ENCODE results near the gene TBC1D2.

TBC1D2 gene

GRCh38 chr9:98255578-98256296 is at the start of gene TBC1D2:
Gene TBC1D2, minus strand, starts transcription at chr9:98255649. Its CDS starts 108 bp downstream, at chr9:98255541.
- H3K36me3 ChIP-seq (ENCODE audit: insufficient read depth, low read length) = no peaks in the 10 kb centered on the region
- no peaks in the 10 kb centered on the region for H3K9me3 ChIP-seq (ENCODE audit: insufficient read depth, low read length, severe bottlenecking)
- H3K9ac ChIP-seq (ENCODE audit: low read depth, low read length) = peak within 1 kb of the TSS; percentile 95
- no peaks in the 10 kb centered on the region for H4K20me1 ChIP-seq (ENCODE audit: insufficient read depth, low read length)
- ATAC-seq (ENCODE audit: insufficient read depth, low read depth) = peak; percentile 83
- TF ChIP-seq CTCF (IDR thresholded peaks at IDR 0.05; ENCODE audit: borderline replicate concordance, extremely low read depth, low read length, poor library complexity, severe bottlenecking) = peak; percentile 37
- no peak for TF ChIP-seq EZH2 (IDR thresholded peaks at IDR 0.05; ENCODE audit: borderline replicate concordance, low read depth, low read length, severe bottlenecking)
- peaks cover 7% of the 10 kb centered on the region for H3K27me3 ChIP-seq (ENCODE audit: insufficient read depth, low read length, poor library complexity)
- H3K79me2 ChIP-seq (ENCODE audit: insufficient read depth, low read length) = no peaks in the 10 kb centered on the region
- peak within 1 kb of the TSS; percentile 99 for H3K27ac ChIP-seq (ENCODE audit: low read length)
- peak within 1 kb of the TSS; percentile 72 for H3K4me2 ChIP-seq (ENCODE audit: insufficient read depth, low read length)
- H2AFZ ChIP-seq (ENCODE audit: low read depth, low read length) = peak within 1 kb of the TSS; percentile 100
- peak; percentile 93 for DNase-seq
- H3K4me1 ChIP-seq (ENCODE audit: insufficient read depth, low read length) = peaks cover 26% of the 10 kb centered on the region
- H3K4me3 ChIP-seq (ENCODE audit: low read depth in 1 of 2, low read length in 2 of 2) = peak within 1 kb of the TSS; percentile 95 to 99

GRCh38 chr9:98304381-98304780 is 48.9 kb upstream of the TBC1D2 start:
- no peak for ATAC-seq (ENCODE audit: insufficient read depth, low read depth)
- no peaks in the 10 kb centered on the region for H3K4me1 ChIP-seq (ENCODE audit: insufficient read depth, low read length)

GRCh38 chr9:98303633-98304125 is 48.2 kb upstream of the TBC1D2 start:
- DNase-seq (no peak), ATAC-seq (ENCODE audit: insufficient read depth, low read depth) (no peak)

More at GRCh38 chr9:98304381-98304780, 48.9 kb upstream of the TBC1D2 start:
- no peak overlapping the region for H2AFZ ChIP-seq (ENCODE audit: low read depth, low read length)
- no peak overlapping the region for H3K9ac ChIP-seq (ENCODE audit: low read depth, low read length)
- no peak overlapping the region for H3K4me3 ChIP-seq (ENCODE audit: low read depth in 1 of 2, low read length in 2 of 2)
- no peaks in the 10 kb centered on the region for H4K20me1 ChIP-seq (ENCODE audit: insufficient read depth, low read length)
- peaks cover 9% of the 10 kb centered on the region for H3K27me3 ChIP-seq (ENCODE audit: insufficient read depth, low read length, poor library complexity)
- no peaks in the 10 kb centered on the region for H3K36me3 ChIP-seq (ENCODE audit: insufficient read depth, low read length)
- no peak for DNase-seq
- H3K79me2 ChIP-seq (ENCODE audit: insufficient read depth, low read length) = no peaks in the 10 kb centered on the region
- H3K27ac ChIP-seq (ENCODE audit: low read length) = no peak overlapping the region
- no peak for TF ChIP-seq EZH2 (IDR thresholded peaks at IDR 0.05; ENCODE audit: borderline replicate concordance, low read depth, low read length, severe bottlenecking)
- no peak for TF ChIP-seq CTCF (IDR thresholded peaks at IDR 0.05; ENCODE audit: borderline replicate concordance, extremely low read depth, low read length, poor library complexity, severe bottlenecking)
- H3K9me3 ChIP-seq (ENCODE audit: insufficient read depth, low read length, severe bottlenecking) = no peaks in the 10 kb centered on the region
- no peak overlapping the region for H3K4me2 ChIP-seq (ENCODE audit: insufficient read depth, low read length)

More at GRCh38 chr9:98303633-98304125, 48.2 kb upstream of the TBC1D2 start:
- H3K27ac ChIP-seq (ENCODE audit: low read length) = no peak overlapping the region
- H3K4me1 ChIP-seq (ENCODE audit: insufficient read depth, low read length) = no peaks in the 10 kb centered on the region
- H3K4me3 ChIP-seq (ENCODE audit: low read depth in 1 of 2, low read length in 2 of 2) = no peak overlapping the region
- H3K4me2 ChIP-seq (ENCODE audit: insufficient read depth, low read length) = no peak overlapping the region
- no peak overlapping the region for H3K9ac ChIP-seq (ENCODE audit: low read depth, low read length)
- no peak overlapping the region for H2AFZ ChIP-seq (ENCODE audit: low read depth, low read length)
- no peaks in the 10 kb centered on the region for H3K36me3 ChIP-seq (ENCODE audit: insufficient read depth, low read length)
- no peak for TF ChIP-seq EZH2 (IDR thresholded peaks at IDR 0.05; ENCODE audit: borderline replicate concordance, low read depth, low read length, severe bottlenecking)
- no peak for TF ChIP-seq CTCF (IDR thresholded peaks at IDR 0.05; ENCODE audit: borderline replicate concordance, extremely low read depth, low read length, poor library complexity, severe bottlenecking)
- no peaks in the 10 kb centered on the region for H3K9me3 ChIP-seq (ENCODE audit: insufficient read depth, low read length, severe bottlenecking)
- no peaks in the 10 kb centered on the region for H3K79me2 ChIP-seq (ENCODE audit: insufficient read depth, low read length)
- H4K20me1 ChIP-seq (ENCODE audit: insufficient read depth, low read length) = no peaks in the 10 kb centered on the region
- H3K27me3 ChIP-seq (ENCODE audit: insufficient read depth, low read length, poor library complexity) = peaks cover 9% of the 10 kb centered on the region
